ENCODE measurements around the gene NEK7.

- TF ChIP-seq, protein P1, sequence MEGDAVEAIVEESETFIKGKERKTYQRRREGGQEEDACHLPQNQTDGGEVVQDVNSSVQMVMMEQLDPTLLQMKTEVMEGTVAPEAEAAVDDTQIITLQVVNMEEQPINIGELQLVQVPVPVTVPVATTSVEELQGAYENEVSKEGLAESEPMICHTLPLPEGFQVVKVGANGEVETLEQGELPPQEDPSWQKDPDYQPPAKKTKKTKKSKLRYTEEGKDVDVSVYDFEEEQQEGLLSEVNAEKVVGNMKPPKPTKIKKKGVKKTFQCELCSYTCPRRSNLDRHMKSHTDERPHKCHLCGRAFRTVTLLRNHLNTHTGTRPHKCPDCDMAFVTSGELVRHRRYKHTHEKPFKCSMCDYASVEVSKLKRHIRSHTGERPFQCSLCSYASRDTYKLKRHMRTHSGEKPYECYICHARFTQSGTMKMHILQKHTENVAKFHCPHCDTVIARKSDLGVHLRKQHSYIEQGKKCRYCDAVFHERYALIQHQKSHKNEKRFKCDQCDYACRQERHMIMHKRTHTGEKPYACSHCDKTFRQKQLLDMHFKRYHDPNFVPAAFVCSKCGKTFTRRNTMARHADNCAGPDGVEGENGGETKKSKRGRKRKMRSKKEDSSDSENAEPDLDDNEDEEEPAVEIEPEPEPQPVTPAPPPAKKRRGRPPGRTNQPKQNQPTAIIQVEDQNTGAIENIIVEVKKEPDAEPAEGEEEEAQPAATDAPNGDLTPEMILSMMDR (optimal IDR thresholded peaks at IDR 0.05 in 1 of 3, IDR thresholded peaks at IDR 0.05 in 1 of 3, conservative IDR thresholded peaks at IDR 0.05 in 1 of 3; ENCODE audit: extremely low read depth in 1 of 3, insufficient read depth in 2 of 3, low read length in 3 of 3), result no peak
- TF ChIP-seq EZH2 (IDR thresholded peaks at IDR 0.05; ENCODE audit: low read length), result no peak
These were observed 36.9 kb upstream of the NEK7 start for GRCh38 chr1:198119906-198120305.

Measured in keratinocyte (primary cell).